Measurements from ENCODE around the gene DDT.
"Not testable (repeated sequence)": the region's sequence is repeated elsewhere in the genome, so short reads cannot be mapped to it uniquely, and the experiment has no call there.

Gene DDT

GRCh38 chr22:23949764-23950163 lies 24.5 kb downstream of the DDT start:
- not testable (repeated sequence) for DNase-seq

- DNase-seq, result not testable (repeated sequence)
These were observed 26.9 kb downstream of the DDT start for GRCh38 chr22:23947391-23947790.

DNA sequence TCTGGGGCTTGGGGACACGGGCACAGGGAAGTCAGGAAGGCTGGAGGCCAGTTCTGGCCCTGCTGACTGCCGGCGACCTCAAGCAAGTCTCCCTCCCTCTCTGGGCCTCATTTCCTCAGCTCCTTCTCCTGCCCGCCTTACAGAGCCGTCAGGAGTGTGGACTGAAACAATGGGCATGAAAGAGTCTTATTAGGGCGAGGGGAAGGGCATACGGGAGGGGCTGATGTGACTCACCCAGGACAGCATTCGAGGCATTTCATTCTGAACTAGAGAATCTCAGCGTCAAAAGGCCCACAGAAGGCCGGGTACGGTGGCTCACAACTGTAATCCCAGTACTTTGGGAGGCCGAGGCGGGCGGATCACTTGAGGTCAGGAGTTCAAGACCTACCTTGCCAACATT lies 34.1 kb downstream of the DDT start:
- DNase-seq, result not testable (repeated sequence)

- no peak for DNase-seq
These were observed 35.3 kb downstream of the DDT start for GRCh38 chr22:23939017-23939357.

DNA sequence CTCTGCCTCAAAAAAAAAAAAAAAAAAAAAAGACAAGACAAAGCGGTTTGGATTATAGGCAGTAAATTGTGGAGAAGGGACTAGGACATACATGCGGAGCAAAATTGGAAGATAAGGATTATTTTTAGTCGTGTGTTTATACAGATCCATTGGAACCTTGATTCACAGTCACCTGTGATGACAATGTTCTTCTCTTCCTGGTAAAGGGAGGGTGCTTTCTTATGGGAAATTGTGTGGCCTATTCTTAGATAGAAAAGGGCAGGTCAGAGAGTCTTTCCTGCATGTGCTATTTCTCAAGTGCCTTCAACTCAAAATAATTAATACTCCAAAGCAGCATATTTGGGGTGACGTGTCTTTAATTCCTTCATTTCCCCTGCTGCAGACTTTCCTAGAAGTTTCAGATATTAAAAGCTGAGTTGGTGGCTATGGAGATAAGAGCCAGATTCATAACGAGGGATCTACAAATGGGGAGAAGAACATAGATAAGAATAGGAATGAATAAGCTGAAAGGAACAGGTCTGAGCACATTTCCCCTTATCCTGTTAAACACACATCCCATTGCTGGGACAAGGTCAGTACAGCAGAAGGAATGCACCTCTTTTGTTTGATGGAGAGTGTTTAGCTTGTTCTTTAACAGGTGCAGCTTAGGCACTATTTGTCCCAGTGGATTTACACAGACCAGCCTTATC lies 35.8 kb downstream of the DDT start:
- DNase-seq, result no peak

GRCh38 chr22:23926561-23926960 lies 47.7 kb downstream of the DDT start:
- no peak for DNase-seq

GRCh38 chr22:23925020-23925606 lies 49.1 kb downstream of the DDT start:
- DNase-seq, result no peak

DNA sequence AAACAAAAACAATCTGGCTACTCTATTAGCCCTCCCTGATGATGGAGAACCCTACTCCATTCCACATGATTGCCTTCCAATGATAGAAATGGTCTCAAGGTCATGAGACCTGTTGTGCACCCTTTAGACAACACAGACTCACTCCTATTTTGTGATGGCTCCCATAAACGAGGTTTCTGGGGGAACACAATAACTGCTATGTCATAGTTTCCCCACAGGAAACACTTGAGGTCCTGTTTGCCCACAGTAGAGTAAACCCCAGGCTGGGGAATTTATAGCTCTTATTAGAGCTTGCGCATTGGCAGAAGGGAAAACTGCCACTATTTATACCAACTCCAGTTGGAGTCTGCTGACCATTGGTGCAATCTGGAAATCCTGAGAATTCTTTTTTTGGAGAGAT lies 51.3 kb downstream of the DDT start:
- no peak for DNase-seq

GRCh38 chr22:23921586-23922201 lies 52.5 kb downstream of the DDT start:
- DNase-seq, result not testable (repeated sequence)

All from activated CD4-positive, alpha-beta T cell treated with anti-CD3 and anti-CD28 coated beads, Interleukin-2, amount 50 U/mL, for 16 hours (primary cell).